Central memory CD8-positive, alpha-beta T cell (primary cell): ENCODE measurements around the gene PDE3A.

Experiments
- ATAC-seq: fragments of 150-1000 bp; cut with Tn5 transposase; replicated peaks from 2 replicates; pipeline ENCODE4 v1.10.0; 2022; ENCODE audit warnings: mild to moderate bottlenecking, moderate FRiP score, moderate number of reproducible peaks; ENCODE audit not compliant: poor library complexity, severe bottlenecking; ENCODE audit errors: extremely low read depth
- DNase-seq, 2 donors: peaks; one replicate each; pipeline ENCODE4 v3.0.0; 2021; ENCODE audit warnings: low spot score in 2 of 2
- H3K27ac Mint-ChIP-seq: one replicate; pipeline ENCODE4 v1.8.0; 2022; ENCODE audit warnings: low read depth, mild to moderate bottlenecking, moderate library complexity, mixed read lengths
- H3K27me3 Mint-ChIP-seq: one replicate; pipeline ENCODE4 v1.8.0; 2022; ENCODE audit warnings: mixed read lengths
- H3K36me3 Mint-ChIP-seq: one replicate; pipeline ENCODE4 v1.8.0; 2022; ENCODE audit warnings: mild to moderate bottlenecking, moderate library complexity, mixed read lengths; ENCODE audit not compliant: insufficient read depth
- H3K4me1 Mint-ChIP-seq: one replicate; pipeline ENCODE4 v1.8.0; 2022; ENCODE audit warnings: mixed read lengths
- H3K4me3 Mint-ChIP-seq: one replicate; pipeline ENCODE4 v1.8.0; 2022; ENCODE audit warnings: mild to moderate bottlenecking, moderate library complexity, mixed read lengths
- H3K9me3 Mint-ChIP-seq: one replicate; pipeline ENCODE4 v1.8.0; 2022; ENCODE audit warnings: mixed read lengths

PDE3A gene

GRCh38 chr12:20495997-20496396 lies 127.7 kb downstream of the PDE3A start:
- Mint-ChIP-seq H3K27me3 (no peaks in the 10 kb centered on the region), H3K27ac (no peak overlapping the region), H3K9me3 (no peaks in the 10 kb centered on the region), H3K4me1 (no peaks in the 10 kb centered on the region), H3K36me3 (no peaks in the 10 kb centered on the region), H3K4me3 (no peak overlapping the region)
- DNase-seq: no peak
- no peak for ATAC-seq

GRCh38 chr12:20497707-20498106 lies 129.4 kb downstream of the PDE3A start:
- Mint-ChIP-seq H3K9me3 (no peaks in the 10 kb centered on the region), H3K4me3 (no peak overlapping the region), H3K36me3 (no peaks in the 10 kb centered on the region), H3K4me1 (no peaks in the 10 kb centered on the region), H3K27ac (no peak overlapping the region), H3K27me3 (no peaks in the 10 kb centered on the region)
- ATAC-seq: no peak
- no peak for DNase-seq

GRCh38 chr12:20501958-20502357 lies 133.6 kb downstream of the PDE3A start:
- H3K4me1 Mint-ChIP-seq: no peaks in the 10 kb centered on the region
- no peak overlapping the region for H3K27ac Mint-ChIP-seq
- H3K27me3 Mint-ChIP-seq: no peaks in the 10 kb centered on the region
- ATAC-seq (no peak), DNase-seq (no peak)
- no peaks in the 10 kb centered on the region for H3K36me3 Mint-ChIP-seq
- H3K9me3 Mint-ChIP-seq: no peaks in the 10 kb centered on the region
- no peak overlapping the region for H3K4me3 Mint-ChIP-seq

GRCh38 chr12:20503858-20504257 lies 135.5 kb downstream of the PDE3A start:
- Mint-ChIP-seq H3K36me3 (no peaks in the 10 kb centered on the region), H3K27ac (no peak overlapping the region), H3K4me1 (no peaks in the 10 kb centered on the region), H3K9me3 (peaks cover 6% of the 10 kb centered on the region), H3K4me3 (no peak overlapping the region), H3K27me3 (no peaks in the 10 kb centered on the region)
- DNase-seq (no peak), ATAC-seq (no peak)

GRCh38 chr12:20505056-20505455 lies 136.7 kb downstream of the PDE3A start:
- no peak overlapping the region for H3K4me3 Mint-ChIP-seq
- no peaks in the 10 kb centered on the region for H3K36me3 Mint-ChIP-seq

GRCh38 chr12:20507056-20507455 lies 138.7 kb downstream of the PDE3A start:
- H3K4me1 Mint-ChIP-seq: no peaks in the 10 kb centered on the region
- H3K9me3 Mint-ChIP-seq: peaks cover 6% of the 10 kb centered on the region
- ATAC-seq (no peak), DNase-seq (no peak)
- H3K27ac Mint-ChIP-seq: no peak overlapping the region
- no peak overlapping the region for H3K4me3 Mint-ChIP-seq
- H3K36me3 Mint-ChIP-seq: no peaks in the 10 kb centered on the region
- no peaks in the 10 kb centered on the region for H3K27me3 Mint-ChIP-seq

More at GRCh38 chr12:20505056-20505455, 136.7 kb downstream of the PDE3A start:
- no peak overlapping the region for H3K27ac Mint-ChIP-seq
- H3K4me1 Mint-ChIP-seq: no peaks in the 10 kb centered on the region
- H3K9me3 Mint-ChIP-seq: peaks cover 6% of the 10 kb centered on the region
- DNase-seq (no peak), ATAC-seq (no peak)
- H3K27me3 Mint-ChIP-seq: no peaks in the 10 kb centered on the region

GRCh38 chr12:20507711-20508110 lies 139.4 kb downstream of the PDE3A start:
- no peak overlapping the region for H3K27ac Mint-ChIP-seq
- H3K9me3 Mint-ChIP-seq: peaks cover 6% of the 10 kb centered on the region
- no peak for ATAC-seq
- H3K36me3 Mint-ChIP-seq: no peaks in the 10 kb centered on the region
- no peak overlapping the region for H3K4me3 Mint-ChIP-seq
- no peak for DNase-seq
- no peaks in the 10 kb centered on the region for H3K27me3 Mint-ChIP-seq
- H3K4me1 Mint-ChIP-seq: no peaks in the 10 kb centered on the region

- no peak overlapping the region for H3K27ac Mint-ChIP-seq
- no peak overlapping the region for H3K4me3 Mint-ChIP-seq
- H3K4me1 Mint-ChIP-seq: no peaks in the 10 kb centered on the region
- no peak for DNase-seq
- peaks cover 6% of the 10 kb centered on the region for H3K9me3 Mint-ChIP-seq
- H3K27me3 Mint-ChIP-seq: no peaks in the 10 kb centered on the region
- no peaks in the 10 kb centered on the region for H3K36me3 Mint-ChIP-seq
- no peak for ATAC-seq
Measured at GRCh38 chr12:20508359-20508758, 140.0 kb downstream of the PDE3A start.

GRCh38 chr12:20508962-20509361 lies 140.6 kb downstream of the PDE3A start:
- Mint-ChIP-seq H3K36me3 (no peaks in the 10 kb centered on the region), H3K4me3 (no peak overlapping the region), H3K9me3 (peaks cover 6% of the 10 kb centered on the region), H3K4me1 (no peaks in the 10 kb centered on the region), H3K27ac (no peak overlapping the region), H3K27me3 (no peaks in the 10 kb centered on the region)
- no peak for DNase-seq
- no peak for ATAC-seq

GRCh38 chr12:20510811-20511210 lies 142.5 kb downstream of the PDE3A start:
- H3K27me3 Mint-ChIP-seq: no peaks in the 10 kb centered on the region
- ATAC-seq (no peak), DNase-seq (no peak)
- no peak overlapping the region for H3K4me3 Mint-ChIP-seq
- H3K4me1 Mint-ChIP-seq: no peaks in the 10 kb centered on the region
- peaks cover 6% of the 10 kb centered on the region for H3K9me3 Mint-ChIP-seq
- H3K36me3 Mint-ChIP-seq: no peaks in the 10 kb centered on the region
- no peak overlapping the region for H3K27ac Mint-ChIP-seq

GRCh38 chr12:20513189-20513588 lies 144.9 kb downstream of the PDE3A start:
- DNase-seq (no peak), ATAC-seq (no peak)
- Mint-ChIP-seq H3K27me3 (no peaks in the 10 kb centered on the region), H3K9me3 (peaks cover under 1% of the 10 kb centered on the region), H3K27ac (no peak overlapping the region), H3K4me3 (no peak overlapping the region), H3K36me3 (no peaks in the 10 kb centered on the region), H3K4me1 (no peaks in the 10 kb centered on the region)

- DNase-seq: no peak
- Mint-ChIP-seq H3K27ac (no peak overlapping the region), H3K9me3 (no peaks in the 10 kb centered on the region), H3K4me1 (no peaks in the 10 kb centered on the region), H3K36me3 (no peaks in the 10 kb centered on the region), H3K27me3 (no peaks in the 10 kb centered on the region), H3K4me3 (no peak overlapping the region)
- ATAC-seq: no peak
Measured at GRCh38 chr12:20514598-20514997, 146.3 kb downstream of the PDE3A start.

GRCh38 chr12:20520532-20520931 lies 152.2 kb downstream of the PDE3A start:
- Mint-ChIP-seq H3K4me1 (no peaks in the 10 kb centered on the region), H3K9me3 (no peaks in the 10 kb centered on the region), H3K27ac (no peak overlapping the region), H3K36me3 (no peaks in the 10 kb centered on the region), H3K4me3 (no peak overlapping the region), H3K27me3 (no peaks in the 10 kb centered on the region)
- ATAC-seq (no peak), DNase-seq (no peak)

GRCh38 chr12:20523658-20524057 lies 155.3 kb downstream of the PDE3A start:
- Mint-ChIP-seq H3K27me3 (no peaks in the 10 kb centered on the region), H3K4me3 (no peak overlapping the region), H3K4me1 (no peaks in the 10 kb centered on the region), H3K9me3 (no peaks in the 10 kb centered on the region), H3K36me3 (no peaks in the 10 kb centered on the region), H3K27ac (no peak overlapping the region)
- ATAC-seq (no peak), DNase-seq (no peak)
